Measurements from ENCODE around the gene STRIP2. TPM values are rescaled to one million over a fixed set of nuclear protein-coding genes. Genes with fewer than 3 reads are reported as not detected.

STRIP2 gene
- total and polyA plus RNA-seq, 9 of the 15 experiments (the other 6 are each of a cell fraction or from before 2014, with no cell fraction given) = 10.1 to 81.8 (median 42.3) TPM

DNA sequence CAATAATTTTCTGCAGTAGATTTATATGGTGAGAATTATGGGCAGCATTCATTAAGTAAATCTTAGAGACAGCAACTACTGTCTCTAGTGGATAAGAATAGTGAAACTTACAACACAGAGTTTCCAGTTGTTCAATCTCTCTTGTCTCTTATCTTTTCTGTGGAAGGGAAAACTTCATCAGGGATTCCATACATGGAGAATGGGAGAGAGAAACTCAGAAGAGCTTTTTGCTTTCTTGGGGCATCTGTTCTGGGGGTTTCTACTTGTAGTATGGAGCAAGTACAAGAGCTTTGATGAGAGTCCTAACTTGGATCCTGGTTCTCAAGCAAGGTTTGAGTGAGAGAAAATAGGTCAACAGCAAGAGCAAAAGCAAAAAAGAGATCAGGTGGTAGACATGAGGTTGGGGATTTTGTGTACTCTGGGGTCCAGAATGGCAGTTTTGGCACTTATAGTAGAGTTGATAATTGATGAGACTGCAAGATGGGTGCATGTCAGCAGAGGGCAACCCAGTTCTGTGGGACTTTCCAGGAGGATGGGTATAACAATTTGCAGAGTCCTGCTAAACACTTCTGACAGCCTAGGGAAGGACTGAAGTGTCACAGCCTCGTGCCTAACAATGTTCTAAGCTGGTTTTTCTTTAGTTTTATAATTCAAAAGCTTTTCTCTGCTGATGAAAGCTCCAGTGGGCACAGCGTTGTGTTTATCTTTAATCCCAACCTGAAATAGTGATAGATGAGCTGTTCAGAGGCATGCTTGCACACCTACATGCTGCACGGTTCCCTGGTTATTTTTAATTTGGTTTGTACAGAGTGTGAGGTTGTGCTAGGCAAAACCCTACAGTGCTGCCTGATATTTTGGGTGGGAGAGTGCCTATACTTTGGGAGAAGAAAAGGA, 32.0 kb upstream of the STRIP2 start:
- intact Hi-C loops (cut with micrococcal nuclease) = loop anchor here (1.0 kb wide), 3 partner anchors 33 to 233 kb away; no protein-coding TSS in a partner anchor
- H4K20me1 ChIP-seq (replicated peaks; ENCODE audit: control insufficient read depth, insufficient read depth, low read length) = no peaks in the 10 kb centered on the region
- peak in 2 of 4 experiments; percentile 55 to 70 for DNase-seq (ENCODE audit: extremely low read depth in 1 of 4, low spot score in 3 of 4)
- 0 out of 2 replicates have a peak overlapping the region, but pooled peaks have one; percentile 46 for H3K4me2 ChIP-seq (ENCODE audit: insufficient read depth, low read length)
- 20% methylated on average over 3 of the region's 3 CpGs for WGBS (ENCODE audit: insufficient coverage, low coverage, missing lambda C conversion rate)
- no peak overlapping the region for H3K9ac ChIP-seq (ENCODE audit: insufficient read depth in 1 of 2, low read depth in 2 of 2, low read length in 2 of 2)
- in situ Hi-C loops (cut with MboI) = no loop called here
- peak overlapping the region; percentile 65; the same call in 2 of the 3 replicates for H3K27ac ChIP-seq (ENCODE audit: extremely low read depth, low read depth, low read length)
- peaks cover 3% of the 10 kb centered on the region for H3K9me1 ChIP-seq (ENCODE audit: control insufficient read depth, insufficient read depth, low read length)
- CTCF ChIA-PET (ENCODE audit: low intra/inter-chr PET ratio) = interaction anchor here (0.9 to 2.7 kb wide), 2 partner anchors 70 to 233 kb away, joined by 3 to 20 read pairs; no protein-coding TSS in a partner anchor
- H3K4me3 ChIP-seq = no peak overlapping the region
- POLR2A ChIA-PET = interaction anchor here (0.7 to 2.1 kb wide), 9 partner anchors 11 to 120 kb away, joined by 3 to 12 read pairs (median 5); partner anchors contain the start of gene STRIP2
- H3K27me3 ChIP-seq (ENCODE audit: control insufficient read depth in 2 of 2, insufficient read depth in 2 of 2, low read length in 2 of 2) = no peaks in the 10 kb centered on the region
- peak; percentile 84 for ATAC-seq
- FAIRE-seq = peak; percentile 42
- peak overlapping the region; percentile 22; the same call in 1 of the 2 replicates for H2AFZ ChIP-seq (ENCODE audit: low read depth, low read length)
- no peaks in the 10 kb centered on the region; the same call in 2 of the 3 replicates for H3K36me3 ChIP-seq (ENCODE audit: control insufficient read depth, insufficient read depth, low read length)
- no TSS peak for BruUV-seq (replicated peaks)
- peaks cover 6 to 21% of the 10 kb centered on the region in 2 experiments; a peak in 4 of 5 replicates for H3K4me1 ChIP-seq (replicated peaks in 1 of 2; ENCODE audit: control insufficient read depth in 2 of 2, insufficient read depth in 2 of 2, low read length in 2 of 2)
- no peaks in the 10 kb centered on the region for H3K9me3 ChIP-seq (replicated peaks; ENCODE audit: control insufficient read depth, insufficient read depth, low read depth, low read length)
- no peaks in the 10 kb centered on the region for H3K79me2 ChIP-seq (ENCODE audit: control insufficient read depth, insufficient read depth, low read length)
- TF ChIP-seq HDAC1 (IDR thresholded peaks at IDR 0.05) (0 out of 4 replicates have a peak, but pooled peaks of 1 of the 2 experiments have one; percentile 36), ZNF586 (CRISPR knock-in tag; conservative IDR thresholded peaks at IDR 0.05) (no peak), ZNF764 (CRISPR knock-in tag; IDR thresholded peaks at IDR 0.05; ENCODE audit: low read depth) (no peak), ZNF583 (CRISPR knock-in tag; IDR thresholded peaks at IDR 0.05) (no peak), HSF4 (CRISPR knock-in tag; IDR thresholded peaks at IDR 0.05; ENCODE audit: borderline replicate concordance) (no peak), ZNF24 (IDR thresholded peaks at IDR 0.05) (0 out of 2 replicates have a peak, but pooled peaks have one; percentile 36), ELF2 (CRISPR knock-in tag; IDR thresholded peaks at IDR 0.05) (0 out of 2 replicates have a peak, but pooled peaks have one; percentile 18)
- TF ChIP-seq, protein P1, sequence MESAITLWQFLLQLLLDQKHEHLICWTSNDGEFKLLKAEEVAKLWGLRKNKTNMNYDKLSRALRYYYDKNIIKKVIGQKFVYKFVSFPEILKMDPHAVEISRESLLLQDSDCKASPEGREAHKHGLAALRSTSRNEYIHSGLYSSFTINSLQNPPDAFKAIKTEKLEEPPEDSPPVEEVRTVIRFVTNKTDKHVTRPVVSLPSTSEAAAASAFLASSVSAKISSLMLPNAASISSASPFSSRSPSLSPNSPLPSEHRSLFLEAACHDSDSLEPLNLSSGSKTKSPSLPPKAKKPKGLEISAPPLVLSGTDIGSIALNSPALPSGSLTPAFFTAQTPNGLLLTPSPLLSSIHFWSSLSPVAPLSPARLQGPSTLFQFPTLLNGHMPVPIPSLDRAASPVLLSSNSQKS (CRISPR knock-in tag; IDR thresholded peaks at IDR 0.05) = no peak

All from K562 (cell line).